Smooth muscle cell (in vitro differentiated cells): ENCODE data around the gene LRMDA. TPM values are rescaled to one million over a fixed set of nuclear protein-coding genes. Genes with fewer than 3 reads are reported as not detected.
A peak's percentile ranks its signal among the peaks of the same experiment; 100 is the strongest.

Experiments used
- DNase-seq: peaks from one replicate; lab custom pipeline; 2025; ENCODE audit not compliant: unreplicated experiment; lab: John Stamatoyannopoulos, UW
- H2AFZ ChIP-seq: fragments of 200-600 bp; sonication (generic); 2 replicates; pipeline ENCODE4 v1.6.0; 2016; ENCODE audit warnings: antibody characterized with exemption, low read depth, mild to moderate bottlenecking
- H3F3A ChIP-seq: fragments of 200-600 bp; sonication (generic); 2 replicates; pipeline ENCODE4 v1.6.0; 2017; ENCODE audit warnings: antibody characterized with exemption, low read depth
- H3K27ac ChIP-seq: fragments of 200-600 bp; sonication (generic); 2 replicates; pipeline ENCODE4 v1.5.1; 2016; ENCODE audit warnings: low read depth, mild to moderate bottlenecking
- H3K27me3 ChIP-seq: fragments of 200-600 bp; sonication (generic); 2 replicates; pipeline ENCODE4 v1.6.1; 2016; ENCODE audit warnings: low read depth, mild to moderate bottlenecking
- H3K36me3 ChIP-seq: fragments of 200-600 bp; sonication (generic); 2 replicates; pipeline ENCODE4 v1.5.1; 2016; ENCODE audit warnings: low read depth
- H3K4me1 ChIP-seq: fragments of 200-600 bp; sonication (generic); 2 replicates; pipeline ENCODE4 v1.5.1; 2016; ENCODE audit warnings: low read depth
- H3K4me2 ChIP-seq: fragments of 200-600 bp; sonication (generic); 2 replicates; pipeline ENCODE4 v1.6.0; 2016; ENCODE audit warnings: mild to moderate bottlenecking
- H3K4me3 ChIP-seq: fragments of 200-600 bp; sonication (generic); 2 replicates; pipeline ENCODE4 v1.5.1; 2016; ENCODE audit warnings: mild to moderate bottlenecking
- H3K79me2 ChIP-seq: fragments of 200-600 bp; sonication (generic); 2 replicates; pipeline ENCODE4 v1.6.0; 2016; ENCODE audit warnings: low read depth, mild to moderate bottlenecking
- H3K9ac ChIP-seq: fragments of 200-600 bp; sonication (generic); 2 replicates; pipeline ENCODE4 v1.6.0; 2016; ENCODE audit warnings: low read depth
- H3K9me3 ChIP-seq: fragments of 200-600 bp; sonication (generic); replicated peaks from 2 replicates; pipeline ENCODE4 v1.5.1; 2016; ENCODE audit warnings: low read depth
- H4K20me1 ChIP-seq: fragments of 200-600 bp; sonication (generic); 2 replicates; pipeline ENCODE4 v1.6.0; 2016; ENCODE audit warnings: low read depth
- WGBS: methylation state at CpG from one replicate; pipeline ENCODE4 v1.1.7; 2016; ENCODE audit warnings: low lambda C conversion rate; 5-methylcytosine and 5-hydroxymethylcytosine counted together
- polyA plus RNA-seq: library from polyadenylated mRNA; unstranded; fragments of >200 nt; fragmentation: Nextera tagmentation; extraction: Ambion mirVana; gene quantifications from 2 replicates; pipeline ENCODE4 v1.2.1, GENCODE V29; 2016
- total RNA-seq: library from RNA; depleted of rRNA; stranded (reverse); fragments of >200 nt; gene quantifications from 2 replicates; pipeline ENCODE4 v1.2.3, GENCODE V29; 2014
- TF ChIP-seq, protein P1 (sequence below): fragments of 200-600 bp; sonication (generic); IDR thresholded peaks from 2 replicates; pipeline ENCODE4 v1.5.1; 2017; ENCODE audit warnings: borderline replicate concordance, mild to moderate bottlenecking, antibody characterized with exemption; ENCODE audit not compliant: insufficient read depth, poor library complexity, severe bottlenecking

Gene LRMDA
- total and polyA plus RNA-seq, 2 experiments from 2014 or later = 1.5 to 1.6 TPM

DNA sequence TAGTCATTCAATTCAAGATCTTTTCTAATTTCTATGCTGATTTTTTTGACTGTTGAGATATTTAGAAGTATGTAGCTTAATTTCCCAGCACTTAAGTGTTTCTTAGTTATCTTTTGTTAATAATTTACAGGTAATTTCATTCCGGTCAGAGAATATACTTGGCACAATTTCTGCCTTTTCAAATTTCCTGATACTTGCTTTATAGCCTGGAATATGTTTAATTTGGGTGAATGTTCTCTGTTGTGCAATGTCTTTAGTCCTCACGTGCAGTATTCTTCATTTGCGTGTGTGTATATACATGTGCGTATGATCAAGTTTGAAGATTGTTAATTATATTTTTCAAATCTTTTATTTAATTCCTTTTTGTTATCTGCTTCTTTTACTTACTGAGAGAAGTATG, 989.3 kb downstream of the LRMDA start:
- H3K4me1 ChIP-seq = no peaks in the 10 kb centered on the region
- H3K4me3 ChIP-seq = no peak overlapping the region
- H2AFZ ChIP-seq = no peak overlapping the region
- no peaks in the 10 kb centered on the region for H3K79me2 ChIP-seq
- H3K27me3 ChIP-seq = no peaks in the 10 kb centered on the region
- no peak overlapping the region for H3K27ac ChIP-seq
- no peaks in the 10 kb centered on the region for H4K20me1 ChIP-seq
- no peaks in the 10 kb centered on the region for H3F3A ChIP-seq
- H3K36me3 ChIP-seq = no peaks in the 10 kb centered on the region
- no peaks in the 10 kb centered on the region for H3K9me3 ChIP-seq
- no peak for DNase-seq
- TF ChIP-seq, protein P1, sequence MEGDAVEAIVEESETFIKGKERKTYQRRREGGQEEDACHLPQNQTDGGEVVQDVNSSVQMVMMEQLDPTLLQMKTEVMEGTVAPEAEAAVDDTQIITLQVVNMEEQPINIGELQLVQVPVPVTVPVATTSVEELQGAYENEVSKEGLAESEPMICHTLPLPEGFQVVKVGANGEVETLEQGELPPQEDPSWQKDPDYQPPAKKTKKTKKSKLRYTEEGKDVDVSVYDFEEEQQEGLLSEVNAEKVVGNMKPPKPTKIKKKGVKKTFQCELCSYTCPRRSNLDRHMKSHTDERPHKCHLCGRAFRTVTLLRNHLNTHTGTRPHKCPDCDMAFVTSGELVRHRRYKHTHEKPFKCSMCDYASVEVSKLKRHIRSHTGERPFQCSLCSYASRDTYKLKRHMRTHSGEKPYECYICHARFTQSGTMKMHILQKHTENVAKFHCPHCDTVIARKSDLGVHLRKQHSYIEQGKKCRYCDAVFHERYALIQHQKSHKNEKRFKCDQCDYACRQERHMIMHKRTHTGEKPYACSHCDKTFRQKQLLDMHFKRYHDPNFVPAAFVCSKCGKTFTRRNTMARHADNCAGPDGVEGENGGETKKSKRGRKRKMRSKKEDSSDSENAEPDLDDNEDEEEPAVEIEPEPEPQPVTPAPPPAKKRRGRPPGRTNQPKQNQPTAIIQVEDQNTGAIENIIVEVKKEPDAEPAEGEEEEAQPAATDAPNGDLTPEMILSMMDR = no peak
- WGBS = 97% methylated on average over 4 of the region's 4 CpGs
- no peak overlapping the region for H3K4me2 ChIP-seq
- H3K9ac ChIP-seq = no peak overlapping the region

DNA sequence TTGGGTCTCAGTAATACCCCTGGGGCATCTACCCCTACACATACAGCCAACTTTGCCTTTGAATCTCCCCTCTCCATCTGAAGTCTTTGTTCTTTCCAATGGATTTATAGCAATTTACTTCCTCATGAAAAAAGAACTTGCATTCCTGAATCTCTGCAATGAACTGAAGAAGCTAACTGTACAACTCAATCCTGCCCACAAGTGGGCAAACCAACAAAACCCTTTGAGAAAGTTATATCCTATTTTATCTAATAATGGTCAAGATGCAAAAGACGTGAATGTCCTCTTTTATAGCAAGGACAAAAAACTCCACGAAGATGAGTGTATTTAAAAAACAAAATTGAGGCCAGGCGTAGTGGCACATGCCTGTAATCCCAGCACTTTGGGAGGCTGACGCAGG, 991.3 kb downstream of the LRMDA start:
- Histone ChIP-seq H2AFZ (no peak overlapping the region), H3K4me2 (no peak overlapping the region), H3K9me3 (no peaks in the 10 kb centered on the region), H3K36me3 (no peaks in the 10 kb centered on the region), H4K20me1 (no peaks in the 10 kb centered on the region), H3K27ac (no peak overlapping the region), H3K27me3 (no peaks in the 10 kb centered on the region), H3K9ac (no peak overlapping the region), H3K4me1 (no peaks in the 10 kb centered on the region), H3F3A (no peaks in the 10 kb centered on the region), H3K4me3 (no peak overlapping the region), H3K79me2 (no peaks in the 10 kb centered on the region)
- TF ChIP-seq, protein P1 = no peak
- WGBS = 83% methylated on average over 4 of the region's 4 CpGs
- DNase-seq = no peak

DNA sequence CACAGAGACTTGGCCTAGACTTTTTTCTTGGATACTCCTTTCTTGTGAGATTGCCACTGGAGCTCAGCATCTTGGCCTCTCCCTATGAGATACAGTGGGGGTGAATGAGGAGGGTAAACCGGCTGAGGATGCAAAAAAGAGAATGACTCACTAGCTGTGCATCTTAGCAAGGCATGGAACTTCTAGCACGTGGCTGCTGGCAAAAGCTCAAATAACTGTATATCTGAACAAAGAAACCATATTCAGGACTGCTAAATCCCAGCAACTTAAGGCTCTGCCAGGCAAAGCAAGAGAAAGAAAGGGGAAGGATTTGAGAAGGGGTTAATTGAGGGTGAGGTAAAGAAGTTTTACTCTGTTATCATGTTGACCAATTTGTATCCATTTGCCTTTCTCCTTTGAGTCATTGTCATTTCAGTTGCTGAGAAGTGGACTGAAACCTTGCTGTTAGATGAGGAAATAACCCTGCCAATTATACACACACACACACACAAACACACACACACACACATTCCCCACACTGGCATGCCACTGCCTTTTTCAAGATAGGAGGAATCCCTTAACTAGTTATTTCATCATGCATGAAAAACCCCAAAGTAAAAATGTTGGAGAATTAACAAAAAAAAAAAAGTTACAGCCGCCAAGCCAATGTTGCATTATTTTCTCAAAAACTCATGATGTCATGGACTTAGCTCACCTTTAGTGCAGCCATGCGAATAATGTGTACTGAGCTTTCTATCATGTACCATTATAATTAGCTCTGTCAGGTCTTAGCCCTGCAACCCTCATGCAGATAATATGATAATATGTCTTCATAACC, 997.3 kb downstream of the LRMDA start:
- H3K36me3 ChIP-seq = no peaks in the 10 kb centered on the region
- H3K4me1 ChIP-seq = peaks cover 30% of the 10 kb centered on the region
- no peak overlapping the region for H3K4me3 ChIP-seq
- TF ChIP-seq, protein P1 = no peak
- H3K79me2 ChIP-seq = no peaks in the 10 kb centered on the region
- no peaks in the 10 kb centered on the region for H3K9me3 ChIP-seq
- H3K9ac ChIP-seq = no peak overlapping the region
- H2AFZ ChIP-seq = no peak overlapping the region
- 46% methylated on average over 4 of the region's 4 CpGs for WGBS
- H3K27ac ChIP-seq = peak overlapping the region; percentile 57
- DNase-seq = no peak
- H3K27me3 ChIP-seq = no peaks in the 10 kb centered on the region
- H3F3A ChIP-seq = peaks cover 12% of the 10 kb centered on the region
- peak overlapping the region; percentile 56 for H3K4me2 ChIP-seq
- no peaks in the 10 kb centered on the region for H4K20me1 ChIP-seq
